ENCODE data around the gene NUDT9.
"Not testable (repeated sequence)": the region's sequence is repeated elsewhere in the genome, so short reads cannot be mapped to it uniquely, and the experiment has no call there.

NUDT9 gene

GRCh38 chr4:87410679-87411078, 11.7 kb upstream of the NUDT9 start:
- TF ChIP-seq ARNT (IDR thresholded peaks at IDR 0.05), result no peak
- TF ChIP-seq FOXA1 (IDR thresholded peaks at IDR 0.05), result no peak
- TF ChIP-seq TARDBP (IDR thresholded peaks at IDR 0.05), result no peak
- no peak for TF ChIP-seq HDGF (IDR thresholded peaks at IDR 0.05; ENCODE audit: borderline replicate concordance)
- POLR2A ChIA-PET, result interaction anchor here (1.1 to 3.2 kb wide), 2 partner anchors 11 to 20 kb away, joined by 4 to 13 read pairs; partner anchors contain the start of genes HSD17B11 and NUDT9
- CTCF ChIA-PET, result no interaction called here
- no peak for DNase-seq (ENCODE audit: extremely low spot score)

GRCh38 chr4:87414816-87415215, 7.6 kb upstream of the NUDT9 start:
- CTCF ChIA-PET, result no interaction called here
- TF ChIP-seq SP1 (IDR thresholded peaks at IDR 0.05), result no peak
- no peak for TF ChIP-seq NFRKB (IDR thresholded peaks at IDR 0.05)
- no peak for TF ChIP-seq BHLHE40 (IDR thresholded peaks at IDR 0.05; ENCODE audit: borderline replicate concordance)
- no peak for TF ChIP-seq HDGF (IDR thresholded peaks at IDR 0.05; ENCODE audit: borderline replicate concordance)
- POLR2A ChIA-PET, result interaction anchor here (1.1 kb wide), 1 partner anchor 8 kb away, joined by 3 read pairs; no protein-coding TSS in a partner anchor
- DNase-seq (ENCODE audit: extremely low spot score), result no peak

- ChIA-PET CTCF (interaction anchor here (0.7 kb wide), 2 partner anchors 22 to 27 kb away, joined by 3 to 6 read pairs; no protein-coding TSS in a partner anchor), POLR2A (no interaction called here)
- no peak for DNase-seq (ENCODE audit: extremely low spot score)
- no peak for TF ChIP-seq ARNT (IDR thresholded peaks at IDR 0.05)
- no peak for TF ChIP-seq ELF4 (IDR thresholded peaks at IDR 0.05)
- TF ChIP-seq FOXK2 (IDR thresholded peaks at IDR 0.05), result no peak
- no peak for TF ChIP-seq SP1 (IDR thresholded peaks at IDR 0.05)
- TF ChIP-seq CTBP1 (IDR thresholded peaks at IDR 0.05; ENCODE audit: borderline replicate concordance), result no peak
- no peak for TF ChIP-seq TARDBP (IDR thresholded peaks at IDR 0.05)
- TF ChIP-seq LEF1 (IDR thresholded peaks at IDR 0.05; ENCODE audit: borderline replicate concordance), result no peak
- TF ChIP-seq HDGF (IDR thresholded peaks at IDR 0.05; ENCODE audit: borderline replicate concordance), result no peak
- TF ChIP-seq PKNOX1 (IDR thresholded peaks at IDR 0.05), result no peak
- no peak for TF ChIP-seq FOXA1 (IDR thresholded peaks at IDR 0.05)
- no peak for TF ChIP-seq ZNF384 (IDR thresholded peaks at IDR 0.05)
- no peak for TF ChIP-seq SUZ12 (IDR thresholded peaks at IDR 0.05)
- TF ChIP-seq NFRKB (IDR thresholded peaks at IDR 0.05), result no peak
- no peak for TF ChIP-seq FOXM1 (IDR thresholded peaks at IDR 0.05; ENCODE audit: borderline replicate concordance)
Measured at GRCh38 chr4:87416965-87417364, 5.4 kb upstream of the NUDT9 start.

- POLR2A ChIA-PET; DNase-seq (ENCODE audit: extremely low spot score); CTCF ChIA-PET: not testable (repeated sequence)
Measured at GRCh38 chr4:87418410-87418809, 4.0 kb upstream of the NUDT9 start.

GRCh38 chr4:87419578-87420249, 2.7 kb upstream of the NUDT9 start:
- ChIA-PET CTCF (interaction anchor here (0.9 kb wide), 1 partner anchor 685 kb away, joined by 3 read pairs; no protein-coding TSS in a partner anchor), POLR2A (interaction anchor here (6.0 kb wide), 1 partner anchor 29 kb away, joined by 59 read pairs; the partner anchor contains the start of gene HSD17B11)
- TF ChIP-seq L3MBTL2 (conservative IDR thresholded peaks at IDR 0.05) (no peak), TARDBP (IDR thresholded peaks at IDR 0.05) (no peak), ELF4 (IDR thresholded peaks at IDR 0.05) (no peak), FOXK2 (IDR thresholded peaks at IDR 0.05) (no peak), SUZ12 (IDR thresholded peaks at IDR 0.05) (no peak), ZNF384 (IDR thresholded peaks at IDR 0.05) (no peak), NFRKB (IDR thresholded peaks at IDR 0.05) (no peak), HDGF (IDR thresholded peaks at IDR 0.05; ENCODE audit: borderline replicate concordance) (no peak), FOXA1 (IDR thresholded peaks at IDR 0.05) (no peak), SP1 (IDR thresholded peaks at IDR 0.05) (no peak), CTBP1 (IDR thresholded peaks at IDR 0.05; ENCODE audit: borderline replicate concordance) (no peak), PKNOX1 (IDR thresholded peaks at IDR 0.05) (no peak), FOXM1 (IDR thresholded peaks at IDR 0.05; ENCODE audit: borderline replicate concordance) (no peak), BHLHE40 (IDR thresholded peaks at IDR 0.05; ENCODE audit: borderline replicate concordance) (no peak)
- DNase-seq (ENCODE audit: extremely low spot score), result no peak

GRCh38 chr4:87420276-87420830, 2.0 kb upstream of the NUDT9 start:
- ChIA-PET CTCF (interaction anchor here (0.9 kb wide), 1 partner anchor 686 kb away, joined by 3 read pairs; no protein-coding TSS in a partner anchor), POLR2A (interaction anchor here (6.0 kb wide), 1 partner anchor 30 kb away, joined by 59 read pairs; the partner anchor contains the start of gene HSD17B11)
- TF ChIP-seq L3MBTL2 (conservative IDR thresholded peaks at IDR 0.05), result no peak
- TF ChIP-seq ARNT (IDR thresholded peaks at IDR 0.05), result no peak
- TF ChIP-seq ELF4 (IDR thresholded peaks at IDR 0.05), result no peak
- no peak for TF ChIP-seq SUZ12 (IDR thresholded peaks at IDR 0.05)
- no peak for TF ChIP-seq CTBP1 (IDR thresholded peaks at IDR 0.05; ENCODE audit: borderline replicate concordance)
- no peak for TF ChIP-seq BHLHE40 (IDR thresholded peaks at IDR 0.05; ENCODE audit: borderline replicate concordance)
- TF ChIP-seq FOXM1 (IDR thresholded peaks at IDR 0.05; ENCODE audit: borderline replicate concordance), result no peak
- TF ChIP-seq HDGF (IDR thresholded peaks at IDR 0.05; ENCODE audit: borderline replicate concordance), result no peak
- no peak for TF ChIP-seq SP1 (IDR thresholded peaks at IDR 0.05)
- TF ChIP-seq FOXA1 (IDR thresholded peaks at IDR 0.05), result no peak
- no peak for TF ChIP-seq FOXK2 (IDR thresholded peaks at IDR 0.05)
- no peak for TF ChIP-seq PKNOX1 (IDR thresholded peaks at IDR 0.05)
- TF ChIP-seq ZNF384 (IDR thresholded peaks at IDR 0.05), result no peak
- no peak for TF ChIP-seq TARDBP (IDR thresholded peaks at IDR 0.05)
- DNase-seq (ENCODE audit: extremely low spot score), result no peak

Measured in HEK293T (cell line).